ENCODE results near the gene XYLT1.

- no peak for TF ChIP-seq EZH2 (IDR thresholded peaks at IDR 0.05; ENCODE audit: insufficient read depth, poor library complexity, severe bottlenecking)
- TF ChIP-seq EZH2phosphoT487 (IDR thresholded peaks at IDR 0.05; ENCODE audit: insufficient read depth, low read depth) = no peak
Observed at GRCh38 chr16:17076092-17076754, 394.5 kb downstream of the XYLT1 start.
